C4-2B (cell line): ENCODE measurements around the gene WSCD1.

Experiments
- ZFX ChIP-seq: fragments of 450-650 bp; IDR thresholded peaks from 2 replicates; pipeline ENCODE4 v1.6.1; 2017
- TF ChIP-seq, protein P1 (sequence below): fragments of 450-650 bp; conservative IDR thresholded peaks from 2 replicates; pipeline ENCODE4 v1.5.1; 2017; ENCODE audit warnings: mild to moderate bottlenecking

- TF ChIP-seq, protein P1, sequence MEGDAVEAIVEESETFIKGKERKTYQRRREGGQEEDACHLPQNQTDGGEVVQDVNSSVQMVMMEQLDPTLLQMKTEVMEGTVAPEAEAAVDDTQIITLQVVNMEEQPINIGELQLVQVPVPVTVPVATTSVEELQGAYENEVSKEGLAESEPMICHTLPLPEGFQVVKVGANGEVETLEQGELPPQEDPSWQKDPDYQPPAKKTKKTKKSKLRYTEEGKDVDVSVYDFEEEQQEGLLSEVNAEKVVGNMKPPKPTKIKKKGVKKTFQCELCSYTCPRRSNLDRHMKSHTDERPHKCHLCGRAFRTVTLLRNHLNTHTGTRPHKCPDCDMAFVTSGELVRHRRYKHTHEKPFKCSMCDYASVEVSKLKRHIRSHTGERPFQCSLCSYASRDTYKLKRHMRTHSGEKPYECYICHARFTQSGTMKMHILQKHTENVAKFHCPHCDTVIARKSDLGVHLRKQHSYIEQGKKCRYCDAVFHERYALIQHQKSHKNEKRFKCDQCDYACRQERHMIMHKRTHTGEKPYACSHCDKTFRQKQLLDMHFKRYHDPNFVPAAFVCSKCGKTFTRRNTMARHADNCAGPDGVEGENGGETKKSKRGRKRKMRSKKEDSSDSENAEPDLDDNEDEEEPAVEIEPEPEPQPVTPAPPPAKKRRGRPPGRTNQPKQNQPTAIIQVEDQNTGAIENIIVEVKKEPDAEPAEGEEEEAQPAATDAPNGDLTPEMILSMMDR, result no peak
- TF ChIP-seq ZFX, result no peak
Measured at GRCh38 chr17:6110592-6110991, 40.4 kb downstream of the WSCD1 start.
